ENCODE measurements around the gene LTA4H. TPM values are rescaled to one million over a fixed set of nuclear protein-coding genes. Genes with fewer than 3 reads are reported as not detected.

LTA4H gene
- polyA plus RNA-seq, 1 donor (not counting 4 experiments of a cell fraction or from before 2014, with no cell fraction given): 183 TPM

DNA sequence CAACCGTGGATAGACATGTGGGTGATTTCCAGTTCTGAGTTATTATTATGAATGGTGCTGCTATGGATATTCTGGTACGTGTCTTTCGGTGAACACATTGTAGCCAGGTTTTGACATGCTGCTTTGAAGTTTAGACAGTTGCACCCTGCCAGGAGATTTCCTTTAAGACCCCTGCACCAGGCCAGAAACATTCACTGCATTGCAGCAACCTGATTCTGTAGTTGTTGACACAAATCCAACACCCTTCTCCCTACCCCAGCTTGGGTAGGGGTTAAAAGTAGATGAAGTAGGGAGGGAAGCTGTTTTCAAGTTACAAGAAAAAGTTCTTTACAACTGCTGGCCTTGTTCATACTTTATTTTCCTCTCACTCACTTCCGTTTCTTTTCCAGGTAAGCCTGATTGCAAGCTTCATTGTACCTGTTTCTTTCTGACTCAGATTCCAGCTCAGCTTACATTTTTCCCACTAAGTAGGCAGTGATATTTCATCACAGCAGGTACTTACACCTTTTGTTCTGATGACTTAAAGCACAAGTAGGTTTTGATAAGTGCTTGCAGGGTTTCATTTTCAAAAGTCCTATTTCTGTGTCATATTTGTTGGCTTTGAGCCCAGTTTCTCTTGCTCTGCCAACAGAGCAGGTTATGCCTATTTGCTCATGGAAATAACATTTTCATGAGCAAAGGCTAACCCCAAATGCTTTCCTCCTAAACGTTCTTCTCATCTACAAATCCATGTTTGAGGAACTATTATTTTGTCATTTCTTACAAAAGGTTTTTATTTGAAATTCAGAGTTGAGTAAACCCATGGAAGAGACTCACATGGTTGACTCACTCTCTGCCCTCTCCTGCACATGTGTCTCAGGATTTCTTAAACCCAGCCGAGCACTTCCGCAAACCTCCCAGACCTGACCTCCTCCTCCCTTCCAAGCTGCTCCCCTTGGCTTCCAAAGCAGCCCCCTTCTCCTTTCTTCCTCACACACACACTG is 12.1 kb upstream of the LTA4H start:
- DNase-seq (ENCODE audit: low read depth, low spot score) (peak; percentile 94), FAIRE-seq (peak; percentile 56)
- Histone ChIP-seq H3K36me3 (ENCODE audit: control insufficient read depth in 2 of 2, extremely low read depth in 1 of 2, insufficient read depth in 2 of 2, low read length in 2 of 2) (no peaks in the 10 kb centered on the region), H3K4me3 (ENCODE audit: control insufficient read depth in 2 of 3, extremely low read depth in 1 of 3, insufficient read depth in 2 of 3, low read depth in 1 of 3, low read length in 3 of 3) (no peak overlapping the region), H2AFZ (ENCODE audit: control insufficient read depth, low read length) (peak overlapping the region; percentile 63), H3K27ac (ENCODE audit: control insufficient read depth, insufficient read depth, low read length) (peak overlapping the region; percentile 88), H3K9me1 (ENCODE audit: control insufficient read depth, extremely low read depth, insufficient read depth, low read length) (no peaks in the 10 kb centered on the region), H3K9ac (ENCODE audit: control insufficient read depth, extremely low read depth, insufficient read depth, low read length) (peak overlapping the region; percentile 59), H3K27me3 (ENCODE audit: control insufficient read depth, extremely low read depth, insufficient read depth, low read length) (no peaks in the 10 kb centered on the region), H3K9me3 (ENCODE audit: control insufficient read depth, low read depth, low read length) (no peaks in the 10 kb centered on the region), H3K4me1 (ENCODE audit: control insufficient read depth, extremely low read depth, insufficient read depth, low read length) (peaks cover 46% of the 10 kb centered on the region), H3K4me2 (ENCODE audit: control insufficient read depth, extremely low read depth, insufficient read depth, low read depth, low read length) (peak overlapping the region; percentile 73), H3K79me2 (ENCODE audit: control insufficient read depth, insufficient read depth, low read length) (no peaks in the 10 kb centered on the region), H4K20me1 (ENCODE audit: control insufficient read depth, extremely low read depth, insufficient read depth, low read length) (no peaks in the 10 kb centered on the region)
- TF ChIP-seq, protein P1, sequence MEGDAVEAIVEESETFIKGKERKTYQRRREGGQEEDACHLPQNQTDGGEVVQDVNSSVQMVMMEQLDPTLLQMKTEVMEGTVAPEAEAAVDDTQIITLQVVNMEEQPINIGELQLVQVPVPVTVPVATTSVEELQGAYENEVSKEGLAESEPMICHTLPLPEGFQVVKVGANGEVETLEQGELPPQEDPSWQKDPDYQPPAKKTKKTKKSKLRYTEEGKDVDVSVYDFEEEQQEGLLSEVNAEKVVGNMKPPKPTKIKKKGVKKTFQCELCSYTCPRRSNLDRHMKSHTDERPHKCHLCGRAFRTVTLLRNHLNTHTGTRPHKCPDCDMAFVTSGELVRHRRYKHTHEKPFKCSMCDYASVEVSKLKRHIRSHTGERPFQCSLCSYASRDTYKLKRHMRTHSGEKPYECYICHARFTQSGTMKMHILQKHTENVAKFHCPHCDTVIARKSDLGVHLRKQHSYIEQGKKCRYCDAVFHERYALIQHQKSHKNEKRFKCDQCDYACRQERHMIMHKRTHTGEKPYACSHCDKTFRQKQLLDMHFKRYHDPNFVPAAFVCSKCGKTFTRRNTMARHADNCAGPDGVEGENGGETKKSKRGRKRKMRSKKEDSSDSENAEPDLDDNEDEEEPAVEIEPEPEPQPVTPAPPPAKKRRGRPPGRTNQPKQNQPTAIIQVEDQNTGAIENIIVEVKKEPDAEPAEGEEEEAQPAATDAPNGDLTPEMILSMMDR (optimal IDR thresholded peaks at IDR 0.05 in 1 of 3, IDR thresholded peaks at IDR 0.05 in 1 of 3, conservative IDR thresholded peaks at IDR 0.05 in 1 of 3; ENCODE audit: extremely low read depth in 1 of 3, insufficient read depth in 2 of 3, low read length in 3 of 3): no peak
- dilution Hi-C loops (cut with MboI; ENCODE audit: extremely low pct_ligation_motif_present, low sequenced_read_pairs): no loop called here

DNA sequence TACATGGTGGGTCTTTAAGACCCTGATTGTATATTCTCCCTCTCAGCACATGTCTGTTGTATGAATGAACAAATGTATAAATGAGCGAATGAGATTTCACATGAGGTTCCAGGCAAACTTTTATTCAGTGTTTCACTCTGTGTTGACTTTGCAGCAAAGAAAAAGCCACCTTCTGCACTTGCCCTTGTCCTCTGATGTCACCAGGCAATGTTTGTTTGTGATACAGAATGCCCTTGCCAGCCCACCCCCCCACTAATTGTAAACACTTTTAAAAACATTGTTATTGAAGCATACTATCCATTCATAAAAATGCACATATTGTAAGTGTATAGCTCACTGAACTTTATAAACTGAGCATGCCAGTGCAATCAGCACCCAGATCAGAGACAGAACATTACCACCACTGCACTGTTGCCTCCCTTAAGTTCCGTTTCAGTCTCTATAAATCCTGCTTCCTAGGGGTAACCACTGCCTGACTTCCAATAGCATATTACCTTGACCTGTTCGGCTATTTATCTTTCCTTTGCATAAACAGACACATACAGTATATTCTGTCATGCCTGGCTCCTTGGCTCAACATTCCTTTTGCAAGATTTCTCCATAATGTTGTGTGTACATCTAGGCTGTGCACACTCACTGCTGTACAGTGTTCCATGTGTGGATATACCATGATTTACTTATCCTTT is 11.3 kb upstream of the LTA4H start:
- H3K36me3 ChIP-seq (ENCODE audit: control insufficient read depth in 2 of 2, extremely low read depth in 1 of 2, insufficient read depth in 2 of 2, low read length in 2 of 2): no peaks in the 10 kb centered on the region
- H3K4me3 ChIP-seq (ENCODE audit: control insufficient read depth in 2 of 3, extremely low read depth in 1 of 3, insufficient read depth in 2 of 3, low read depth in 1 of 3, low read length in 3 of 3): no peak overlapping the region
- peak overlapping the region; percentile 73 for H3K4me2 ChIP-seq (ENCODE audit: control insufficient read depth, extremely low read depth, insufficient read depth, low read depth, low read length)
- H3K27ac ChIP-seq (ENCODE audit: control insufficient read depth, insufficient read depth, low read length): peak overlapping the region; percentile 88
- FAIRE-seq (no peak), DNase-seq (ENCODE audit: low read depth, low spot score) (no peak)
- no peaks in the 10 kb centered on the region for H3K9me3 ChIP-seq (ENCODE audit: control insufficient read depth, low read depth, low read length)
- TF ChIP-seq, protein P1 (optimal IDR thresholded peaks at IDR 0.05 in 1 of 3, IDR thresholded peaks at IDR 0.05 in 1 of 3, conservative IDR thresholded peaks at IDR 0.05 in 1 of 3; ENCODE audit: extremely low read depth in 1 of 3, insufficient read depth in 2 of 3, low read length in 3 of 3): no peak
- no peak for TF ChIP-seq EZH2 (IDR thresholded peaks at IDR 0.05; ENCODE audit: low read length)
- no peak overlapping the region for H2AFZ ChIP-seq (ENCODE audit: control insufficient read depth, low read length)
- peak overlapping the region; percentile 59 for H3K9ac ChIP-seq (ENCODE audit: control insufficient read depth, extremely low read depth, insufficient read depth, low read length)
- peaks cover 43% of the 10 kb centered on the region for H3K4me1 ChIP-seq (ENCODE audit: control insufficient read depth, extremely low read depth, insufficient read depth, low read length)
- no peaks in the 10 kb centered on the region for H4K20me1 ChIP-seq (ENCODE audit: control insufficient read depth, extremely low read depth, insufficient read depth, low read length)
- H3K9me1 ChIP-seq (ENCODE audit: control insufficient read depth, extremely low read depth, insufficient read depth, low read length): no peaks in the 10 kb centered on the region
- no peaks in the 10 kb centered on the region for H3K27me3 ChIP-seq (ENCODE audit: control insufficient read depth, extremely low read depth, insufficient read depth, low read length)
- dilution Hi-C loops (cut with MboI; ENCODE audit: extremely low pct_ligation_motif_present, low sequenced_read_pairs): no loop called here
- no peaks in the 10 kb centered on the region for H3K79me2 ChIP-seq (ENCODE audit: control insufficient read depth, insufficient read depth, low read length)
